DOHH2 (cell line): ENCODE data around the gene HSD11B1L.

Source experiments
- H3F3A ChIP-seq: fragments of 200-600 bp; sonication (generic), shearing (Covaris generic); 2 replicates; pipeline ENCODE4 v1.6.0; 2016; ENCODE audit warnings: antibody characterized with exemption, mild to moderate bottlenecking; ENCODE audit not compliant: control insufficient read depth, insufficient read depth
- H3K27ac ChIP-seq: fragments of 200-600 bp; sonication (generic); 2 replicates; pipeline ENCODE4 v1.5.1; 2014; ENCODE audit warnings: low read depth, mild to moderate bottlenecking, low read length, moderate library complexity
- H3K27me3 ChIP-seq: fragments of 200-600 bp; sonication (generic); 2 replicates; pipeline ENCODE4 v1.6.1; 2014; ENCODE audit warnings: mild to moderate bottlenecking, low read length, mixed read lengths; ENCODE audit not compliant: control insufficient read depth
- H3K36me3 ChIP-seq: fragments of 200-600 bp; sonication (generic); 2 replicates; pipeline ENCODE4 v1.6.1; 2014; ENCODE audit warnings: mild to moderate bottlenecking, low read length, moderate library complexity, mixed read lengths; ENCODE audit not compliant: control insufficient read depth
- H3K4me1 ChIP-seq: fragments of 200-600 bp; sonication (generic); 2 replicates; pipeline ENCODE4 v1.6.1; 2014; ENCODE audit warnings: mild to moderate bottlenecking, low read length, mixed read lengths; ENCODE audit not compliant: control insufficient read depth
- H3K4me2 ChIP-seq: fragments of 200-600 bp; sonication (generic); 2 replicates; pipeline ENCODE4 v1.6.0; 2014; ENCODE audit warnings: mild to moderate bottlenecking, low read length, moderate library complexity
- H3K4me3 ChIP-seq: fragments of 200-600 bp; sonication (generic); 2 replicates; pipeline ENCODE4 v1.5.1; 2014; ENCODE audit warnings: mild to moderate bottlenecking, low read length, mixed read lengths
- H3K79me2 ChIP-seq: fragments of 200-600 bp; sonication (generic); 2 replicates; pipeline ENCODE4 v1.6.1; 2014; ENCODE audit warnings: mild to moderate bottlenecking, low read length, mixed read lengths; ENCODE audit not compliant: control insufficient read depth
- H3K9me2 ChIP-seq: fragments of 200-600 bp; sonication (generic); replicated peaks from 2 replicates; pipeline ENCODE4 v1.6.1; 2014; ENCODE audit warnings: mild to moderate bottlenecking, low read length, mixed read lengths; ENCODE audit not compliant: control insufficient read depth
- H3K9me3 ChIP-seq: fragments of 200-600 bp; sonication (generic); 2 replicates; pipeline ENCODE4 v1.6.1; 2014; ENCODE audit warnings: antibody characterized with exemption, low read length, mixed read lengths; ENCODE audit not compliant: control insufficient read depth, insufficient read depth
- H4K20me1 ChIP-seq: fragments of 200-600 bp; sonication (generic); 2 replicates; pipeline ENCODE4 v1.6.0; 2014; ENCODE audit warnings: low read depth, mild to moderate bottlenecking, antibody characterized with exemption, low read length, moderate library complexity; ENCODE audit not compliant: control insufficient read depth, insufficient read depth
- CTCF ChIP-seq: fragments of 200-600 bp; sonication (generic); IDR thresholded peaks from one replicate; pipeline ENCODE4 v1.5.1; 2014; ENCODE audit warnings: antibody characterized with exemption, mild to moderate bottlenecking, low read depth, low read length; ENCODE audit not compliant: poor library complexity, severe bottlenecking
- EZH2phosphoT487 ChIP-seq: fragments of 200-600 bp; sonication (generic); IDR thresholded peaks from 2 replicates; pipeline ENCODE4 v1.6.1; 2017; ENCODE audit warnings: borderline replicate concordance, mild to moderate bottlenecking, antibody characterized with exemption, low read length, moderate library complexity, mixed read lengths

HSD11B1L gene

GRCh38 chr19:5691822-5692722 lies 11.2 kb downstream of the HSD11B1L start:
- no peak overlapping the region for H3K27ac ChIP-seq
- peaks cover 11% of the 10 kb centered on the region for H4K20me1 ChIP-seq
- no peaks in the 10 kb centered on the region for H3K9me3 ChIP-seq
- no peaks in the 10 kb centered on the region for H3K27me3 ChIP-seq
- peak overlapping the region; percentile 99 for H3K4me3 ChIP-seq
- no peaks in the 10 kb centered on the region for H3K9me2 ChIP-seq
- TF ChIP-seq CTCF (no peak), EZH2phosphoT487 (no peak)
- H3K36me3 ChIP-seq = peaks cover 69% of the 10 kb centered on the region
- peaks cover 19% of the 10 kb centered on the region for H3K4me1 ChIP-seq
- peak overlapping the region; percentile 68 for H3K4me2 ChIP-seq
- peaks cover 22% of the 10 kb centered on the region for H3F3A ChIP-seq
- H3K79me2 ChIP-seq = peaks cover 47% of the 10 kb centered on the region

- Histone ChIP-seq H3K9me3 (no peaks in the 10 kb centered on the region), H3K36me3 (peaks cover 71% of the 10 kb centered on the region), H3K79me2 (peaks cover 47% of the 10 kb centered on the region), H3K4me2 (peak overlapping the region; percentile 68), H3K9me2 (no peaks in the 10 kb centered on the region), H3K27me3 (no peaks in the 10 kb centered on the region), H4K20me1 (peaks cover 11% of the 10 kb centered on the region), H3F3A (peaks cover 22% of the 10 kb centered on the region), H3K4me3 (peak overlapping the region; percentile 99; the same call in 1 of the 2 replicates), H3K4me1 (peaks cover 19% of the 10 kb centered on the region), H3K27ac (no peak overlapping the region)
- no peak for TF ChIP-seq EZH2phosphoT487
- no peak for TF ChIP-seq CTCF
Observed at GRCh38 chr19:5692723-5693194, 11.9 kb downstream of the HSD11B1L start.

GRCh38 chr19:5693195-5694166 lies 12.7 kb downstream of the HSD11B1L start:
- Histone ChIP-seq H3K4me2 (peak overlapping the region; percentile 68; the same call in 1 of the 2 replicates), H3K27ac (no peak overlapping the region), H3K9me2 (no peaks in the 10 kb centered on the region), H3K4me3 (no peak overlapping the region), H3K27me3 (no peaks in the 10 kb centered on the region), H3K4me1 (peaks cover 19% of the 10 kb centered on the region), H3F3A (peaks cover 25% of the 10 kb centered on the region), H4K20me1 (peaks cover 11% of the 10 kb centered on the region), H3K79me2 (peaks cover 47% of the 10 kb centered on the region), H3K36me3 (peaks cover 77% of the 10 kb centered on the region), H3K9me3 (no peaks in the 10 kb centered on the region)
- TF ChIP-seq CTCF (no peak), EZH2phosphoT487 (no peak)
